Measurements from ENCODE around the gene ARMC9.

- TF ChIP-seq POLR2AphosphoS5 (IDR thresholded peaks at IDR 0.05) (no peak), POLR2A (IDR thresholded peaks at IDR 0.05) (no peak), CTCF (IDR thresholded peaks at IDR 0.05) (no peak), EP300 (IDR thresholded peaks at IDR 0.05; ENCODE audit: low read depth) (no peak)
Measured at GRCh38 chr2:231323316-231323715, 124.9 kb downstream of the ARMC9 start.
